ENCODE data around the gene OPCML.

- TF ChIP-seq CTCF (IDR thresholded peaks at IDR 0.05), result no peak
- TF ChIP-seq POLR2A (IDR thresholded peaks at IDR 0.05), result no peak
These were observed 453.5 kb downstream of the OPCML start for GRCh38 chr11:133078591-133079404.

All from lower leg skin (tissue), 3 donors.